Left renal cortex interstitium (tissue), 4 donors: Measurements from ENCODE around the gene KCNIP3. TPM values are rescaled to one million over a fixed set of nuclear protein-coding genes. Genes with fewer than 3 reads are reported as not detected.

Experiments
- DNase-seq, 4 donors: peaks; one replicate each; pipeline ENCODE4 v3.0.0-alpha.2; 2013; ENCODE audit warnings: low read depth in 4 of 4, low spot score in 2 of 4, missing footprints in 1 of 4
- polyA plus RNA-seq, 4 donors: library from polyadenylated mRNA; unstranded; fragments of 120-200 nt; gene quantifications; one replicate each; pipeline ENCODE4 v1.2.1, GENCODE V29; 2013; ENCODE audit not compliant: insufficient read length in 4 of 4

KCNIP3 gene
- polyA plus RNA-seq, 4 donors: 14.5 to 22.3 (median 16.9) TPM

- no peak for DNase-seq
Observed at GRCh38 chr2:95292623-95293260, 4.4 kb upstream of the KCNIP3 start.

GRCh38 chr2:95294579-95295250 lies 2.4 kb upstream of the KCNIP3 start:
- no peak for DNase-seq

GRCh38 chr2:95295376-95295775 lies 1.8 kb upstream of the KCNIP3 start:
- DNase-seq: no peak

- no peak for DNase-seq
Observed at GRCh38 chr2:95296011-95296410, 1.1 kb upstream of the KCNIP3 start.

- DNase-seq: no peak
Observed at GRCh38 chr2:95297639-95298395, 670 bp downstream of the KCNIP3 start.

- no peak for DNase-seq
Observed at GRCh38 chr2:95298486-95299111, 1.5 kb downstream of the KCNIP3 start.

GRCh38 chr2:95299961-95300360 lies 2.8 kb downstream of the KCNIP3 start:
- DNase-seq: no peak

GRCh38 chr2:95300450-95300849 lies 3.3 kb downstream of the KCNIP3 start:
- DNase-seq: no peak

GRCh38 chr2:95301186-95301585 lies 4.0 kb downstream of the KCNIP3 start:
- no peak for DNase-seq

GRCh38 chr2:95301876-95302641 lies 4.9 kb downstream of the KCNIP3 start:
- DNase-seq: no peak

- no peak for DNase-seq
Observed at GRCh38 chr2:95303191-95303919, 6.2 kb downstream of the KCNIP3 start.

- DNase-seq: no peak
Observed at GRCh38 chr2:95305380-95306061, 8.4 kb downstream of the KCNIP3 start.

- no peak for DNase-seq
Observed at GRCh38 chr2:95306336-95306895, 9.3 kb downstream of the KCNIP3 start.

- DNase-seq: no peak
Observed at GRCh38 chr2:95307036-95307435, 9.9 kb downstream of the KCNIP3 start.

GRCh38 chr2:95307878-95308277 lies 10.7 kb downstream of the KCNIP3 start:
- DNase-seq: no peak

- no peak for DNase-seq
Observed at GRCh38 chr2:95308426-95308990, 11.4 kb downstream of the KCNIP3 start.

- no peak for DNase-seq
Observed at GRCh38 chr2:95309599-95309998, 12.5 kb downstream of the KCNIP3 start.

- DNase-seq: no peak
Observed at GRCh38 chr2:95310216-95310615, 13.1 kb downstream of the KCNIP3 start.

GRCh38 chr2:95310651-95311050 lies 13.5 kb downstream of the KCNIP3 start:
- DNase-seq: no peak
